ENCODE results near the gene SDK1.

GRCh38 chr7:3463696-3464095 lies 162.6 kb downstream of the SDK1 start:
- TF ChIP-seq CTCF (conservative IDR thresholded peaks at IDR 0.05; ENCODE audit: low read depth in 2 of 2) (no peak), JUNB (IDR thresholded peaks at IDR 0.05; ENCODE audit: unreplicated experiment) (no peak)

Data from GM23338 (cell line).